Hepatocyte (in vitro differentiated cells): ENCODE measurements around the gene FGFR3. TPM values are rescaled to one million over a fixed set of nuclear protein-coding genes. Genes with fewer than 3 reads are reported as not detected.

Experiments
- DNase-seq: peaks from one replicate; pipeline ENCODE4 v3.0.0-alpha.2; 2016; ENCODE audit warnings: low spot score
- H2AFZ ChIP-seq: fragments of 200-600 bp; sonication (generic); 2 replicates; pipeline ENCODE4 v1.6.0; 2016; ENCODE audit warnings: antibody characterized with exemption, mild to moderate bottlenecking
- H3K27ac ChIP-seq: fragments of 200-600 bp; sonication (generic); 2 replicates; pipeline ENCODE4 v1.5.1; 2016; ENCODE audit warnings: mild to moderate bottlenecking
- H3K27me3 ChIP-seq: fragments of 200-600 bp; sonication (generic); 2 replicates; pipeline ENCODE4 v1.6.1; 2016
- H3K36me3 ChIP-seq: fragments of 200-600 bp; sonication (generic); replicated peaks from 2 replicates; pipeline ENCODE4 v1.5.1; 2016; ENCODE audit warnings: low read depth; ENCODE audit not compliant: insufficient read depth
- H3K4me1 ChIP-seq: fragments of 200-600 bp; sonication (generic); 2 replicates; pipeline ENCODE4 v1.5.1; 2016; ENCODE audit warnings: mild to moderate bottlenecking, moderate library complexity; ENCODE audit not compliant: insufficient read depth
- H3K4me2 ChIP-seq: fragments of 200-600 bp; sonication (generic); 2 replicates; pipeline ENCODE4 v1.6.0; 2016
- H3K4me3 ChIP-seq: fragments of 200-600 bp; sonication (generic); 2 replicates; pipeline ENCODE4 v1.5.1; 2016; ENCODE audit warnings: mild to moderate bottlenecking
- H3K79me2 ChIP-seq: fragments of 200-600 bp; sonication (generic); 2 replicates; pipeline ENCODE4 v1.6.0; 2017; ENCODE audit warnings: mild to moderate bottlenecking
- H3K9me2 ChIP-seq: fragments of 200-600 bp; sonication (generic); replicated peaks from 2 replicates; pipeline ENCODE4 v1.6.0; 2017; ENCODE audit warnings: mild to moderate bottlenecking; ENCODE audit not compliant: insufficient read depth
- H3K9me3 ChIP-seq: fragments of 200-600 bp; sonication (generic); 2 replicates; pipeline ENCODE4 v1.5.1; 2016; ENCODE audit warnings: low read depth, mild to moderate bottlenecking
- H4K20me1 ChIP-seq: fragments of 200-600 bp; sonication (generic); 2 replicates; pipeline ENCODE4 v1.6.0; 2016; ENCODE audit warnings: mild to moderate bottlenecking; ENCODE audit not compliant: insufficient read depth, poor library complexity, severe bottlenecking
- EZH2 ChIP-seq: fragments of 200-600 bp; sonication (generic); IDR thresholded peaks from 2 replicates; pipeline ENCODE4 v1.6.1; 2016; ENCODE audit warnings: antibody characterized with exemption, mild to moderate bottlenecking, borderline replicate concordance
- EZH2phosphoT487 ChIP-seq: fragments of 200-600 bp; sonication (generic); IDR thresholded peaks from one replicate; pipeline ENCODE4 v1.6.1; 2018; ENCODE audit warnings: antibody characterized with exemption, mild to moderate bottlenecking, low read depth, moderate library complexity; ENCODE audit not compliant: unreplicated experiment, severe bottlenecking
- WGBS: methylation state at CpG from one replicate; pipeline ENCODE4 v1.1.6; 2016; ENCODE audit warnings: low lambda C conversion rate; ENCODE audit errors: missing lambda C conversion rate; 5-methylcytosine and 5-hydroxymethylcytosine counted together
- polyA plus RNA-seq: library from polyadenylated mRNA; unstranded; fragments of >200 nt; fragmentation: Nextera tagmentation; extraction: Ambion mirVana; gene quantifications from 2 replicates; pipeline ENCODE4 v1.2.1, GENCODE V29; 2016
- total RNA-seq: library from RNA; depleted of rRNA; stranded (reverse); fragments of >200 nt; gene quantifications from 2 replicates; pipeline ENCODE4 v1.2.3, GENCODE V29; 2014
- TF ChIP-seq, protein P1 (sequence below): fragments of 200-600 bp; sonication (generic); IDR thresholded peaks from 2 replicates; pipeline ENCODE4 v1.5.1; 2016; ENCODE audit warnings: antibody characterized with exemption, mild to moderate bottlenecking; ENCODE audit not compliant: poor library complexity

FGFR3 gene
- total and polyA plus RNA-seq, 2 experiments from 2014 or later: 82.0 to 99.8 TPM

- peak overlapping the region; percentile 25 for H3K4me2 ChIP-seq
- TF ChIP-seq, protein P1, sequence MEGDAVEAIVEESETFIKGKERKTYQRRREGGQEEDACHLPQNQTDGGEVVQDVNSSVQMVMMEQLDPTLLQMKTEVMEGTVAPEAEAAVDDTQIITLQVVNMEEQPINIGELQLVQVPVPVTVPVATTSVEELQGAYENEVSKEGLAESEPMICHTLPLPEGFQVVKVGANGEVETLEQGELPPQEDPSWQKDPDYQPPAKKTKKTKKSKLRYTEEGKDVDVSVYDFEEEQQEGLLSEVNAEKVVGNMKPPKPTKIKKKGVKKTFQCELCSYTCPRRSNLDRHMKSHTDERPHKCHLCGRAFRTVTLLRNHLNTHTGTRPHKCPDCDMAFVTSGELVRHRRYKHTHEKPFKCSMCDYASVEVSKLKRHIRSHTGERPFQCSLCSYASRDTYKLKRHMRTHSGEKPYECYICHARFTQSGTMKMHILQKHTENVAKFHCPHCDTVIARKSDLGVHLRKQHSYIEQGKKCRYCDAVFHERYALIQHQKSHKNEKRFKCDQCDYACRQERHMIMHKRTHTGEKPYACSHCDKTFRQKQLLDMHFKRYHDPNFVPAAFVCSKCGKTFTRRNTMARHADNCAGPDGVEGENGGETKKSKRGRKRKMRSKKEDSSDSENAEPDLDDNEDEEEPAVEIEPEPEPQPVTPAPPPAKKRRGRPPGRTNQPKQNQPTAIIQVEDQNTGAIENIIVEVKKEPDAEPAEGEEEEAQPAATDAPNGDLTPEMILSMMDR: no peak
- TF ChIP-seq EZH2phosphoT487 (no peak), EZH2 (no peak)
- peaks cover 20% of the 10 kb centered on the region for H3K4me1 ChIP-seq
- no peak overlapping the region for H3K4me3 ChIP-seq
- DNase-seq: peak; percentile 60
- H3K9me3 ChIP-seq: no peaks in the 10 kb centered on the region
- H3K27me3 ChIP-seq: no peaks in the 10 kb centered on the region
- H2AFZ ChIP-seq: no peak overlapping the region
- H4K20me1 ChIP-seq: peaks cover 2% of the 10 kb centered on the region
- no peaks in the 10 kb centered on the region for H3K9me2 ChIP-seq
- no peak overlapping the region for H3K27ac ChIP-seq
- H3K36me3 ChIP-seq: no peaks in the 10 kb centered on the region
- no peaks in the 10 kb centered on the region for H3K79me2 ChIP-seq
- WGBS: 85% methylated on average over 11 of the region's 17 CpGs
Measured at GRCh38 chr4:1784789-1785591, 8.1 kb upstream of the FGFR3 start.

GRCh38 chr4:1785592-1785991 is 7.5 kb upstream of the FGFR3 start:
- Histone ChIP-seq H3K36me3 (no peaks in the 10 kb centered on the region), H4K20me1 (peaks cover 2% of the 10 kb centered on the region), H3K9me3 (no peaks in the 10 kb centered on the region), H3K27ac (no peak overlapping the region), H3K4me2 (peak overlapping the region; percentile 25), H3K4me1 (peaks cover 20% of the 10 kb centered on the region), H2AFZ (no peak overlapping the region), H3K4me3 (no peak overlapping the region), H3K27me3 (no peaks in the 10 kb centered on the region), H3K9me2 (no peaks in the 10 kb centered on the region), H3K79me2 (no peaks in the 10 kb centered on the region)
- 95% methylated on average over 9 of the region's 11 CpGs for WGBS
- DNase-seq: no peak
- TF ChIP-seq EZH2 (no peak), EZH2phosphoT487 (no peak)
- TF ChIP-seq, protein P1: no peak

GRCh38 chr4:1786544-1787362 is 6.3 kb upstream of the FGFR3 start:
- Histone ChIP-seq H3K4me1 (peaks cover 20% of the 10 kb centered on the region), H3K79me2 (no peaks in the 10 kb centered on the region), H3K36me3 (no peaks in the 10 kb centered on the region), H3K9me3 (no peaks in the 10 kb centered on the region), H3K27ac (no peak overlapping the region), H3K4me2 (no peak overlapping the region), H4K20me1 (peaks cover 2% of the 10 kb centered on the region), H3K9me2 (no peaks in the 10 kb centered on the region), H2AFZ (no peak overlapping the region), H3K4me3 (no peak overlapping the region), H3K27me3 (no peaks in the 10 kb centered on the region)
- DNase-seq: no peak
- TF ChIP-seq EZH2phosphoT487: no peak
- TF ChIP-seq, protein P1: no peak
- TF ChIP-seq EZH2: no peak
- 87% methylated on average over 32 of the region's 34 CpGs for WGBS
